ENCODE results near the gene CMIP.

DNA sequence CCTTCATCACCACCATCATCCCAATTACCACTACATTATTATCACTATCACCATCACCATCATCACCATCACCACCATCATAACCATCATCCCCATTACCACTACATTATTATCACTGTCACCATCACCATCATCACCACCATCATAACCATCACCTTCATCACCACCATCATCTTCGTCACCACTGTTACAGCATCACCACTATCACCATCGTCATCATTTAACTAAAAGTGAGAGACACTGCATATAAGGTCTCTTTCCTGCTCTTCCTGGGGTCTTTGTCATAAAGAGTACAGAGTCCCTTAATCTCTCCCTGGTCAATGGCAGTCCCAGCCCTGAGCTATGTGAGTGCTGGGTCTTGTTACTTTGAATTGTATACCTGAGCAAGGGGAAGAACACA is 133.5 kb downstream of the CMIP start:
- no peak for TF ChIP-seq SP1 (IDR thresholded peaks at IDR 0.05)
- no peak for TF ChIP-seq BHLHE40 (IDR thresholded peaks at IDR 0.05; ENCODE audit: borderline replicate concordance)
- no peak for TF ChIP-seq FOXM1 (IDR thresholded peaks at IDR 0.05; ENCODE audit: borderline replicate concordance)
- TF ChIP-seq HDGF (IDR thresholded peaks at IDR 0.05; ENCODE audit: borderline replicate concordance) = no peak
